Neural cell (in vitro differentiated cells): ENCODE data around the gene GPR146. TPM values are rescaled to one million over a fixed set of nuclear protein-coding genes. Genes with fewer than 3 reads are reported as not detected.

Experiments
- polyA plus RNA-seq: library from polyadenylated mRNA; depleted of rRNA; stranded (reverse); fragments of >200 nt; gene quantifications from 2 replicates; pipeline ENCODE4 v1.2.3, GENCODE V29; 2014
- small RNA-seq, 3 experiments: library from RNA; depleted of rRNA; stranded (forward); fragments of <200 nt; gene quantifications; one replicate each; pipeline ENCODE3, GENCODE V24; 2012

Gene GPR146
- polyA plus RNA-seq, 1 donor from 2014 or later = not detected

Small RNA genes within 50 kb of the gene (small RNA-seq; reads per million reads assigned to genes)
- gene MIR339 = 182 to 275 (median 193) reads per million in 3 experiments

Other genes with a start within 250 kb of the GPR146 start
- 309 and 418 TPM in 2 replicates for gene SUN1, start 212.1 kb upstream of the GPR146 start, polyA plus RNA-seq
- gene GET4, start 168.0 kb upstream of the GPR146 start, polyA plus RNA-seq = 63.8 and 85.7 TPM in 2 replicates
- gene ADAP1, start 89.9 kb upstream of the GPR146 start, polyA plus RNA-seq = 76.8 and 96.1 TPM in 2 replicates
- gene COX19, start 69.0 kb upstream of the GPR146 start, polyA plus RNA-seq = 16.0 and 25.9 TPM in 2 replicates
- not detected in 2 replicates for gene CYP2W1, start 61.4 kb upstream of the GPR146 start, polyA plus RNA-seq
- gene GPER1, start 43.6 kb downstream of the GPR146 start, polyA plus RNA-seq = not detected in 2 replicates
- 67.0 and 69.9 TPM in 2 replicates for gene ZFAND2A, start 115.7 kb downstream of the GPR146 start, polyA plus RNA-seq
- 1.6 TPM in 2 replicates for gene UNCX, start 188.3 kb downstream of the GPR146 start, polyA plus RNA-seq